ENCODE measurements around the gene ACTR5.

The ACTR5 gene

GRCh38 chr20:38764567-38765318 lies 16.5 kb downstream of the ACTR5 start:
- Mint-ChIP-seq H3K9me3 (no peaks in the 10 kb centered on the region), H3K4me1 (peaks cover 25% of the 10 kb centered on the region), H3K36me3 (peaks cover 75% of the 10 kb centered on the region), H3K27ac (no peak overlapping the region), H3K27me3 (no peaks in the 10 kb centered on the region), H3K4me3 (no peak overlapping the region)
- CTCF ChIA-PET: interaction anchor here (0.7 to 2.2 kb wide), 7 partner anchors 13 to 128 kb away, joined by 3 to 9 read pairs (median 4); no protein-coding TSS in a partner anchor
- DNase-seq: peak; percentile 49

GRCh38 chr20:38766071-38766470 lies 17.8 kb downstream of the ACTR5 start:
- H3K27ac Mint-ChIP-seq: no peak overlapping the region
- H3K9me3 Mint-ChIP-seq: no peaks in the 10 kb centered on the region
- no peaks in the 10 kb centered on the region for H3K27me3 Mint-ChIP-seq
- CTCF ChIA-PET: interaction anchor here (1.1 to 2.2 kb wide), 3 partner anchors 16 to 126 kb away, joined by 3 to 9 read pairs (median 4); partner anchors contain the start of gene PPP1R16B
- DNase-seq: no peak
- H3K4me3 Mint-ChIP-seq: no peak overlapping the region
- peaks cover 62% of the 10 kb centered on the region for H3K36me3 Mint-ChIP-seq
- H3K4me1 Mint-ChIP-seq: peaks cover 25% of the 10 kb centered on the region

GRCh38 chr20:38769376-38770295 lies 21.4 kb downstream of the ACTR5 start:
- DNase-seq: no peak
- Mint-ChIP-seq H3K4me3 (no peak overlapping the region), H3K27ac (no peak overlapping the region), H3K27me3 (no peaks in the 10 kb centered on the region), H3K4me1 (peaks cover 7% of the 10 kb centered on the region), H3K9me3 (peaks cover 7% of the 10 kb centered on the region), H3K36me3 (peaks cover 61% of the 10 kb centered on the region)
- CTCF ChIA-PET: interaction anchor here (0.9 to 1.3 kb wide), 2 partner anchors 18 to 22 kb away, joined by 3 read pairs; no protein-coding TSS in a partner anchor

- CTCF ChIA-PET: interaction anchor here (0.9 to 1.3 kb wide), 2 partner anchors 19 to 21 kb away, joined by 3 read pairs; no protein-coding TSS in a partner anchor
- Mint-ChIP-seq H3K4me1 (no peaks in the 10 kb centered on the region), H3K27ac (no peak overlapping the region), H3K9me3 (peaks cover 7% of the 10 kb centered on the region), H3K36me3 (peaks cover 62% of the 10 kb centered on the region), H3K27me3 (no peaks in the 10 kb centered on the region), H3K4me3 (no peak overlapping the region)
- no peak for DNase-seq
Measured at GRCh38 chr20:38770546-38770945, 22.3 kb downstream of the ACTR5 start.

- DNase-seq: no peak
- CTCF ChIA-PET: interaction anchor here (1.3 kb wide), 1 partner anchor 19 kb away, joined by 3 read pairs; no protein-coding TSS in a partner anchor
- Mint-ChIP-seq H3K27ac (no peak overlapping the region), H3K9me3 (peaks cover 7% of the 10 kb centered on the region), H3K27me3 (no peaks in the 10 kb centered on the region), H3K4me1 (no peaks in the 10 kb centered on the region), H3K4me3 (no peak overlapping the region), H3K36me3 (peaks cover 58% of the 10 kb centered on the region)
Measured at GRCh38 chr20:38770970-38771369, 22.7 kb downstream of the ACTR5 start.

GRCh38 chr20:38771621-38772020 lies 23.4 kb downstream of the ACTR5 start:
- H3K4me1 Mint-ChIP-seq: peaks cover 2% of the 10 kb centered on the region
- CTCF ChIA-PET: no interaction called here
- no peaks in the 10 kb centered on the region for H3K27me3 Mint-ChIP-seq
- peaks cover 53% of the 10 kb centered on the region for H3K36me3 Mint-ChIP-seq
- H3K27ac Mint-ChIP-seq: no peak overlapping the region
- no peak for DNase-seq
- H3K4me3 Mint-ChIP-seq: no peak overlapping the region
- peaks cover 7% of the 10 kb centered on the region for H3K9me3 Mint-ChIP-seq

GRCh38 chr20:38774167-38774566 lies 25.9 kb downstream of the ACTR5 start:
- no peak overlapping the region for H3K4me3 Mint-ChIP-seq
- no peak overlapping the region for H3K27ac Mint-ChIP-seq
- peaks cover 2% of the 10 kb centered on the region for H3K4me1 Mint-ChIP-seq
- CTCF ChIA-PET: no interaction called here
- H3K36me3 Mint-ChIP-seq: peaks cover 38% of the 10 kb centered on the region
- peaks cover 7% of the 10 kb centered on the region for H3K9me3 Mint-ChIP-seq
- no peaks in the 10 kb centered on the region for H3K27me3 Mint-ChIP-seq
- DNase-seq: no peak

GRCh38 chr20:38776363-38776762 lies 28.1 kb downstream of the ACTR5 start:
- Mint-ChIP-seq H3K4me1 (peaks cover 9% of the 10 kb centered on the region), H3K27ac (no peak overlapping the region), H3K4me3 (no peak overlapping the region), H3K36me3 (peaks cover 33% of the 10 kb centered on the region), H3K27me3 (no peaks in the 10 kb centered on the region), H3K9me3 (peaks cover 7% of the 10 kb centered on the region)
- DNase-seq: no peak
- CTCF ChIA-PET: no interaction called here

GRCh38 chr20:38779247-38780097 lies 31.2 kb downstream of the ACTR5 start:
- Mint-ChIP-seq H3K4me1 (peaks cover 9% of the 10 kb centered on the region), H3K4me3 (no peak overlapping the region), H3K27me3 (no peaks in the 10 kb centered on the region), H3K27ac (no peak overlapping the region), H3K9me3 (no peaks in the 10 kb centered on the region), H3K36me3 (peaks cover 9% of the 10 kb centered on the region)
- CTCF ChIA-PET: interaction anchor here (0.7 kb wide), 1 partner anchor 26 kb away, joined by 4 read pairs; the partner anchor contains the start of gene PPP1R16B
- DNase-seq: no peak

- Mint-ChIP-seq H3K9me3 (no peaks in the 10 kb centered on the region), H3K4me3 (no peak overlapping the region), H3K27ac (no peak overlapping the region), H3K36me3 (no peaks in the 10 kb centered on the region), H3K4me1 (peaks cover 8% of the 10 kb centered on the region), H3K27me3 (no peaks in the 10 kb centered on the region)
- no peak for DNase-seq
- CTCF ChIA-PET: no interaction called here
Measured at GRCh38 chr20:38782275-38782674, 34.0 kb downstream of the ACTR5 start.

- CTCF ChIA-PET: interaction anchor here (1.4 kb wide), 1 partner anchor 107 kb away, joined by 3 read pairs; no protein-coding TSS in a partner anchor
- H3K9me3 Mint-ChIP-seq: no peaks in the 10 kb centered on the region
- H3K27me3 Mint-ChIP-seq: no peaks in the 10 kb centered on the region
- H3K4me3 Mint-ChIP-seq: no peak overlapping the region
- DNase-seq: no peak
- no peak overlapping the region for H3K27ac Mint-ChIP-seq
- H3K36me3 Mint-ChIP-seq: peaks cover 3% of the 10 kb centered on the region
- peaks cover 5% of the 10 kb centered on the region for H3K4me1 Mint-ChIP-seq
Measured at GRCh38 chr20:38787870-38788269, 39.6 kb downstream of the ACTR5 start.

GRCh38 chr20:38789503-38790199 lies 41.4 kb downstream of the ACTR5 start:
- Mint-ChIP-seq H3K4me3 (no peak overlapping the region), H3K4me1 (peaks cover 11% of the 10 kb centered on the region), H3K9me3 (no peaks in the 10 kb centered on the region), H3K27ac (no peak overlapping the region), H3K36me3 (peaks cover 3% of the 10 kb centered on the region), H3K27me3 (no peaks in the 10 kb centered on the region)
- DNase-seq: no peak
- CTCF ChIA-PET: interaction anchor here (0.8 to 1.7 kb wide), 6 partner anchors 9 to 57 kb away, joined by 3 to 5 read pairs (median 4); no protein-coding TSS in a partner anchor

All from activated naive CD4-positive, alpha-beta T cell treated with anti-CD3 and anti-CD28 coated beads, Interleukin-2, amount 10 ng/mL, durations not matched to agents 7 days and 5 days (primary cell).